Measurements from ENCODE around the gene CYB5A.
A peak's percentile ranks its signal among the peaks of the same experiment; 100 is the strongest.

The CYB5A gene

GRCh38 chr18:74291771-74292540 is at the start of gene CYB5A:
Gene CYB5A, minus strand, starts transcription at chr18:74291963. Its CDS starts 88 bp downstream, at chr18:74291875.
- peak; percentile 98 for DNase-seq (ENCODE audit: low spot score)
- no peak for TF ChIP-seq CTCF (IDR thresholded peaks at IDR 0.05)
- Histone ChIP-seq H3K27ac (peak within 1 kb of the TSS; percentile 62 to 72), H3K4me3 (peak within 1 kb of the TSS; percentile 94)

GRCh38 chr18:74337912-74338309 is 46.1 kb upstream of the CYB5A start:
- H3K27ac ChIP-seq: no peak overlapping the region
- TF ChIP-seq CTCF (IDR thresholded peaks at IDR 0.05): no peak
- no peak overlapping the region for H3K4me3 ChIP-seq
- no peak for DNase-seq (ENCODE audit: low spot score)

- Histone ChIP-seq H3K27ac (no peak overlapping the region), H3K4me3 (no peak overlapping the region)
- TF ChIP-seq CTCF (IDR thresholded peaks at IDR 0.05): no peak
- DNase-seq (ENCODE audit: low spot score): no peak
Measured at GRCh38 chr18:74337155-74337911, 45.6 kb upstream of the CYB5A start.

GRCh38 chr18:74336656-74337055 is 44.9 kb upstream of the CYB5A start:
- no peak for DNase-seq (ENCODE audit: low spot score)
- Histone ChIP-seq H3K27ac (no peak overlapping the region), H3K4me3 (no peak overlapping the region)
- TF ChIP-seq CTCF (IDR thresholded peaks at IDR 0.05): no peak

- Histone ChIP-seq H3K27ac (no peak overlapping the region), H3K4me3 (no peak overlapping the region)
- no peak for TF ChIP-seq CTCF (IDR thresholded peaks at IDR 0.05)
- no peak for DNase-seq (ENCODE audit: low spot score)
Measured at GRCh38 chr18:74334242-74334893, 42.6 kb upstream of the CYB5A start.

- Histone ChIP-seq H3K4me3 (no peak overlapping the region), H3K27ac (no peak overlapping the region)
- no peak for DNase-seq (ENCODE audit: low spot score)
- no peak for TF ChIP-seq CTCF (IDR thresholded peaks at IDR 0.05)
Measured at GRCh38 chr18:74333091-74333490, 41.3 kb upstream of the CYB5A start.

Measured in coronary artery (tissue), 2 donors.